ENCODE data around the gene STOML2.

GRCh38 chr9:35059438-35059837 lies 43.5 kb downstream of the STOML2 start:
- no peak for TF ChIP-seq CTCF (conservative IDR thresholded peaks at IDR 0.05; ENCODE audit: low read depth, low read length)
- TF ChIP-seq EZH2phosphoT487 (IDR thresholded peaks at IDR 0.05; ENCODE audit: borderline replicate concordance, low read length): no peak
- TF ChIP-seq EZH2 (IDR thresholded peaks at IDR 0.05; ENCODE audit: low read length, unreplicated experiment): no peak
